Keratinocyte (primary cell): Measurements from ENCODE around the gene CCSER1. TPM values are rescaled to one million over a fixed set of nuclear protein-coding genes. Genes with fewer than 3 reads are reported as not detected.

ENCODE experiments used
- DNase-seq: peaks from one replicate; pipeline ENCODE4 v3.0.0-alpha.2; 2011; ENCODE audit warnings: low read depth, missing footprints, low spot score
- FAIRE-seq: peaks from 2 replicates; lab custom pipeline; 2011; peaks lifted over from hg19 to GRCh38; lab: Jason Lieb, UNC
- H2AFZ ChIP-seq: 2 replicates; pipeline ENCODE4 v1.6.0; 2012; ENCODE audit warnings: low read length, control low read depth, inconsistent platforms; ENCODE audit not compliant: control insufficient read depth
- H3K27ac ChIP-seq: 2 replicates; pipeline ENCODE4 v1.5.1; 2011; ENCODE audit warnings: low read length; ENCODE audit not compliant: control insufficient read depth, insufficient read depth
- H3K27me3 ChIP-seq: 3 replicates; pipeline ENCODE4 v1.6.0; 2011; ENCODE audit warnings: low read length; ENCODE audit not compliant: control insufficient read depth, insufficient read depth; ENCODE audit errors: extremely low read depth
- H3K36me3 ChIP-seq, 2 experiments: 2 replicates in 1 of 2; 3 replicates in 1 of 2; pipeline ENCODE4 v1.5.1; 2011; ENCODE audit warnings: low read length in 2 of 2, mild to moderate bottlenecking in 1 of 2; ENCODE audit not compliant: control insufficient read depth in 2 of 2, insufficient read depth in 2 of 2; ENCODE audit errors: extremely low read depth in 1 of 2
- H3K4me1 ChIP-seq: 3 replicates; pipeline ENCODE4 v1.5.1; 2011; ENCODE audit warnings: low read length; ENCODE audit not compliant: control insufficient read depth, insufficient read depth; ENCODE audit errors: extremely low read depth
- H3K4me2 ChIP-seq: 3 replicates; pipeline ENCODE4 v1.6.0; 2011; ENCODE audit warnings: low read depth, low read length; ENCODE audit not compliant: control insufficient read depth, insufficient read depth; ENCODE audit errors: extremely low read depth
- H3K4me3 ChIP-seq, 3 experiments: fragments of 200-600 bp in 1 of 3; sonication (generic) in 1 of 3; 2 replicates in 2 of 3; 3 replicates in 1 of 3; pipeline ENCODE4 v1.5.1; 2011 to 2016; ENCODE audit warnings: low read length in 3 of 3, mild to moderate bottlenecking in 3 of 3, control low read depth in 2 of 3, inconsistent platforms in 1 of 3, low read depth in 1 of 3, mixed read lengths in 1 of 3, mixed run types in 1 of 3, moderate library complexity in 1 of 3; ENCODE audit not compliant: control insufficient read depth in 2 of 3, insufficient read depth in 2 of 3; ENCODE audit errors: extremely low read depth in 1 of 3
- H3K79me2 ChIP-seq: 2 replicates; pipeline ENCODE4 v1.6.0; 2012; ENCODE audit warnings: low read length; ENCODE audit not compliant: control insufficient read depth, insufficient read depth
- H3K9ac ChIP-seq: 3 replicates; pipeline ENCODE4 v1.6.0; 2011; ENCODE audit warnings: low read length; ENCODE audit not compliant: control insufficient read depth, insufficient read depth; ENCODE audit errors: extremely low read depth
- H3K9me1 ChIP-seq: 3 replicates; pipeline ENCODE4 v1.6.0; 2011; ENCODE audit warnings: low read length; ENCODE audit not compliant: control insufficient read depth, insufficient read depth; ENCODE audit errors: extremely low read depth
- H3K9me3 ChIP-seq: 2 replicates; pipeline ENCODE4 v1.5.1; 2012; ENCODE audit warnings: low read depth, low read length; ENCODE audit not compliant: control insufficient read depth
- H4K20me1 ChIP-seq: 3 replicates; pipeline ENCODE4 v1.6.0; 2011; ENCODE audit warnings: low read length; ENCODE audit not compliant: control insufficient read depth, insufficient read depth; ENCODE audit errors: extremely low read depth
- EZH2 ChIP-seq: IDR thresholded peaks from one replicate; pipeline ENCODE4 v1.6.1; 2012; ENCODE audit warnings: inconsistent platforms, mild to moderate bottlenecking, low read length, moderate library complexity
- dilution Hi-C: fragments of 300-500 bp; cut with MboI; formaldehyde crosslinking; loops from one replicate; pipeline ENCODE4 v1.7.0; 2020; ENCODE audit warnings: low sequenced_read_pairs; ENCODE audit not compliant: extremely low pct_ligation_motif_present
- polyA plus RNA-seq, 5 experiments: library from polyadenylated mRNA; depleted of rRNA in 3 of 5; stranded (reverse) in 3 of 5; stranded (forward) in 1 of 5; unstranded in 1 of 5; fragments of >200 nt; gene quantifications; 1 replicate in 1 of 5; 2 replicates in 3 of 5; 3 replicates in 1 of 5; pipeline versions ENCODE4 v1.2.1 to v1.2.3, GENCODE V29; 2011 to 2012; ENCODE audit warnings: missing spikeins in 2 of 5, low read depth in 1 of 5, low replicate concordance in 1 of 5
- TF ChIP-seq, protein P1 (sequence below), 3 experiments: IDR thresholded peaks in 1 of 3; conservative IDR thresholded peaks in 1 of 3; optimal IDR thresholded peaks in 1 of 3; 2 replicates in 2 of 3; 3 replicates in 1 of 3; pipeline versions ENCODE3 to v1.5.1; 2011; ENCODE audit warnings: low read length in 3 of 3, mild to moderate bottlenecking in 3 of 3, moderate library complexity in 2 of 3, control low read depth in 1 of 3, inconsistent platforms in 1 of 3; ENCODE audit not compliant: insufficient read depth in 2 of 3; ENCODE audit errors: extremely low read depth in 1 of 3

The CCSER1 gene
- polyA plus RNA-seq, 1 donor (not counting 4 experiments of a cell fraction or from before 2014, with no cell fraction given) = 1.2 TPM

DNA sequence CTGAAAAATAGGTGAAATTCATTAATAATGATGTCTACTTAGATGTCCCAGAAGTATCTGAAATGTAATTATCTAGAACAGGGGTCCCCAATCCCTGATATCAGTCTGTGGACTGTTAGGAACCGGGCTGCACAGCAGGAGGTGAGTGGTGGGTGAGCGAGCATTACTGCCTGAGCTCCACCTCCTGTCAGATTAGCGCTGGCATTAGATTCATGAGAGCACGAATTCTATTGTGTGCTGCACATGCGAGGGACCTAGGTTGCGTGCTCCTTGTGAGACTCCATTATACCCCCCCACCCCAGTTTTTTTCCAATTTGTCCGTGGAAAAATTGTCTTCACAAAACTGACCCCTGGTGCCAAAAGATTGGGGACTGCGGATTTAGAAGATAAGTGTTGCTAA lies 458.8 kb downstream of the CCSER1 start:
- no peak for FAIRE-seq
- H3K9ac ChIP-seq = no peak overlapping the region
- dilution Hi-C loops = no loop called here

GRCh38 chr4:90586799-90587198 lies 459.6 kb downstream of the CCSER1 start:
- H3K4me1 ChIP-seq = no peaks in the 10 kb centered on the region
- no peak overlapping the region for H3K4me2 ChIP-seq
- H3K79me2 ChIP-seq = no peaks in the 10 kb centered on the region
- H3K9me1 ChIP-seq = no peaks in the 10 kb centered on the region
- H3K9ac ChIP-seq = no peak overlapping the region
- DNase-seq = no peak
- H3K27ac ChIP-seq = no peak overlapping the region
- no peaks in the 10 kb centered on the region for H3K36me3 ChIP-seq
- H4K20me1 ChIP-seq = no peaks in the 10 kb centered on the region
- no peak for FAIRE-seq
- H3K27me3 ChIP-seq = no peaks in the 10 kb centered on the region
- dilution Hi-C loops = no loop called here
- no peak overlapping the region for H3K4me3 ChIP-seq
- TF ChIP-seq EZH2 = no peak
- TF ChIP-seq, protein P1, sequence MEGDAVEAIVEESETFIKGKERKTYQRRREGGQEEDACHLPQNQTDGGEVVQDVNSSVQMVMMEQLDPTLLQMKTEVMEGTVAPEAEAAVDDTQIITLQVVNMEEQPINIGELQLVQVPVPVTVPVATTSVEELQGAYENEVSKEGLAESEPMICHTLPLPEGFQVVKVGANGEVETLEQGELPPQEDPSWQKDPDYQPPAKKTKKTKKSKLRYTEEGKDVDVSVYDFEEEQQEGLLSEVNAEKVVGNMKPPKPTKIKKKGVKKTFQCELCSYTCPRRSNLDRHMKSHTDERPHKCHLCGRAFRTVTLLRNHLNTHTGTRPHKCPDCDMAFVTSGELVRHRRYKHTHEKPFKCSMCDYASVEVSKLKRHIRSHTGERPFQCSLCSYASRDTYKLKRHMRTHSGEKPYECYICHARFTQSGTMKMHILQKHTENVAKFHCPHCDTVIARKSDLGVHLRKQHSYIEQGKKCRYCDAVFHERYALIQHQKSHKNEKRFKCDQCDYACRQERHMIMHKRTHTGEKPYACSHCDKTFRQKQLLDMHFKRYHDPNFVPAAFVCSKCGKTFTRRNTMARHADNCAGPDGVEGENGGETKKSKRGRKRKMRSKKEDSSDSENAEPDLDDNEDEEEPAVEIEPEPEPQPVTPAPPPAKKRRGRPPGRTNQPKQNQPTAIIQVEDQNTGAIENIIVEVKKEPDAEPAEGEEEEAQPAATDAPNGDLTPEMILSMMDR (optimal IDR thresholded peaks at IDR 0.05 in 1 of 3, IDR thresholded peaks at IDR 0.05 in 1 of 3, conservative IDR thresholded peaks at IDR 0.05 in 1 of 3; ENCODE audit: extremely low read depth in 1 of 3, insufficient read depth in 2 of 3, low read length in 3 of 3) = no peak
- H2AFZ ChIP-seq = no peak overlapping the region
- H3K9me3 ChIP-seq = no peaks in the 10 kb centered on the region

More for the DNA sequence above, 458.8 kb downstream of the CCSER1 start:
- Histone ChIP-seq H3K4me1 (no peaks in the 10 kb centered on the region), H3K4me3 (no peak overlapping the region), H3K27me3 (no peaks in the 10 kb centered on the region), H3K4me2 (no peak overlapping the region), H2AFZ (no peak overlapping the region), H4K20me1 (no peaks in the 10 kb centered on the region), H3K36me3 (no peaks in the 10 kb centered on the region), H3K79me2 (no peaks in the 10 kb centered on the region), H3K9me1 (no peaks in the 10 kb centered on the region), H3K27ac (no peak overlapping the region), H3K9me3 (no peaks in the 10 kb centered on the region)
- no peak for TF ChIP-seq EZH2
- TF ChIP-seq, protein P1 (optimal IDR thresholded peaks at IDR 0.05 in 1 of 3, IDR thresholded peaks at IDR 0.05 in 1 of 3, conservative IDR thresholded peaks at IDR 0.05 in 1 of 3; ENCODE audit: extremely low read depth in 1 of 3, insufficient read depth in 2 of 3, low read length in 3 of 3) = no peak
- DNase-seq = no peak
